ENCODE results near the gene PAIP1. TPM values are rescaled to one million over a fixed set of nuclear protein-coding genes. Genes with fewer than 3 reads are reported as not detected.
"Not testable (repeated sequence)": the region's sequence is repeated elsewhere in the genome, so short reads cannot be mapped to it uniquely, and the experiment has no call there.

The PAIP1 gene
- polyA plus RNA-seq, 3 donors, result 31.4 to 49.2 (median 41.0) TPM

- peak; percentile 48 to 64 (median 57) for DNase-seq
- Histone ChIP-seq H3K9ac (ENCODE audit: insufficient read depth, low read length, poor library complexity, severe bottlenecking) (peak within 1 kb of the TSS; percentile 82), H3K4me3 (replicated peaks in 1 of 3; ENCODE audit: low read depth in 2 of 3, low read length in 3 of 3) (peak within 1 kb of the TSS; percentile 75 to 92 (median 82)), H3K79me2 (ENCODE audit: insufficient read depth, low read length) (peaks cover 66% of the 10 kb centered on the region), H3K4me2 (replicated peaks; ENCODE audit: extremely low read depth, low read length, poor library complexity, severe bottlenecking) (peak within 1 kb of the TSS; percentile 97), H4K20me1 (ENCODE audit: insufficient read depth, low read length) (peaks cover 17% of the 10 kb centered on the region), H3K36me3 (replicated peaks in 1 of 2; ENCODE audit: control insufficient read depth in 1 of 2, insufficient read depth in 2 of 2, low read length in 2 of 2) (peaks cover 0 to 19% of the 10 kb centered on the region in 2 donors), H3K4me1 (ENCODE audit: control insufficient read depth in 1 of 2, insufficient read depth in 2 of 2, low read length in 2 of 2) (peaks cover 23 to 26% of the 10 kb centered on the region in 2 donors), H3K27me3 (ENCODE audit: control insufficient read depth in 2 of 2, insufficient read depth in 2 of 2, low read length in 2 of 2) (no peaks in the 10 kb centered on the region), H2AFZ (ENCODE audit: insufficient read depth, low read depth, low read length, poor library complexity, severe bottlenecking) (peak within 1 kb of the TSS; percentile 89), H3K9me3 (replicated peaks in 1 of 2; ENCODE audit: control insufficient read depth in 1 of 2, insufficient read depth in 1 of 2, low read length in 2 of 2) (no peaks in the 10 kb centered on the region), H3K27ac (ENCODE audit: low read depth in 1 of 2, low read length in 2 of 2) (peak within 1 kb of the TSS; percentile 74 to 90)
- H3K4me3 Mint-ChIP-seq, result peak within 1 kb of the TSS; percentile 99
- intact Hi-C loops (cut with micrococcal nuclease), result loop anchor here in 1 of 2 donors (5.0 kb wide), 1 partner anchor 45 kb away; the partner anchor contains the start of gene PAIP1
- H3K4me1 Mint-ChIP-seq, result peaks cover 29% of the 10 kb centered on the region
- peaks cover 0 to 2% (median 2%) of the 10 kb centered on the region in 7 donors for H3K9me3 Mint-ChIP-seq
- H3K27me3 Mint-ChIP-seq (ENCODE audit: low read depth in 3 of 3), result peaks cover 0 to 3% (median 1%) of the 10 kb centered on the region in 3 donors
- peak within 1 kb of the TSS; percentile 89 to 95 (median 94) for H3K27ac Mint-ChIP-seq
- H3K36me3 Mint-ChIP-seq, result peaks cover 10 to 19% of the 10 kb centered on the region in 2 donors
- TF ChIP-seq CTCF (IDR thresholded peaks at IDR 0.05), result no peak
- WGBS (ENCODE audit: insufficient coverage), result under 1% methylated on average over 57 of the region's 60 CpGs
These were observed 45.8 kb upstream of the PAIP1 start, which contains the start of gene NNT for GRCh38 chr5:43602461-43603343. Gene NNT, plus strand, starts transcription at chr5:43603180. Its CDS starts 6,016 bp downstream, at chr5:43609196.

- DNase-seq, result peak; percentile 27 to 50 (median 47)
- peak overlapping the region; percentile 82 for H3K9ac ChIP-seq (ENCODE audit: insufficient read depth, low read length, poor library complexity, severe bottlenecking)
- peaks cover 0 to 11% of the 10 kb centered on the region in 2 donors for H3K36me3 ChIP-seq (replicated peaks in 1 of 2; ENCODE audit: control insufficient read depth in 1 of 2, insufficient read depth in 2 of 2, low read length in 2 of 2)
- H3K4me3 ChIP-seq (replicated peaks in 1 of 3; ENCODE audit: low read depth in 2 of 3, low read length in 3 of 3), result peak overlapping the region; percentile 75 to 92 (median 82)
- peak overlapping the region; percentile 89 for H2AFZ ChIP-seq (ENCODE audit: insufficient read depth, low read depth, low read length, poor library complexity, severe bottlenecking)
- Mint-ChIP-seq H3K4me1 (peaks cover 29% of the 10 kb centered on the region), H3K27me3 (ENCODE audit: low read depth in 3 of 3) (peaks cover 0 to 3% (median 0%) of the 10 kb centered on the region in 3 donors), H3K9me3 (peaks cover 0 to 2% (median 0%) of the 10 kb centered on the region in 7 donors), H3K36me3 (peaks cover 6 to 9% of the 10 kb centered on the region in 2 donors), H3K27ac (peak overlapping the region in 6 of 7 donors; percentile 33 to 95 (median 92)), H3K4me3 (peak overlapping the region; percentile 99)
- intact Hi-C loops (cut with micrococcal nuclease), result loop anchor here in 1 of 2 donors (5.0 kb wide), 1 partner anchor 44 kb away; the partner anchor contains the start of gene PAIP1
- peak overlapping the region; percentile 97 for H3K4me2 ChIP-seq (replicated peaks; ENCODE audit: extremely low read depth, low read length, poor library complexity, severe bottlenecking)
- peaks cover 55% of the 10 kb centered on the region for H3K79me2 ChIP-seq (ENCODE audit: insufficient read depth, low read length)
- TF ChIP-seq CTCF (IDR thresholded peaks at IDR 0.05), result no peak
- H4K20me1 ChIP-seq (ENCODE audit: insufficient read depth, low read length), result peaks cover 10% of the 10 kb centered on the region
- no peaks in the 10 kb centered on the region for H3K27me3 ChIP-seq (ENCODE audit: control insufficient read depth in 2 of 2, insufficient read depth in 2 of 2, low read length in 2 of 2)
- peak overlapping the region in 1 of 2 donors; percentile 90 for H3K27ac ChIP-seq (ENCODE audit: low read depth in 1 of 2, low read length in 2 of 2)
- H3K9me3 ChIP-seq (replicated peaks in 1 of 2; ENCODE audit: control insufficient read depth in 1 of 2, insufficient read depth in 1 of 2, low read length in 2 of 2), result no peaks in the 10 kb centered on the region
- 37% methylated on average over 2 of the region's 8 CpGs for WGBS (ENCODE audit: insufficient coverage)
- peaks cover 23 to 26% of the 10 kb centered on the region in 2 donors for H3K4me1 ChIP-seq (ENCODE audit: control insufficient read depth in 1 of 2, insufficient read depth in 2 of 2, low read length in 2 of 2)
These were observed 44.8 kb upstream of the PAIP1 start for GRCh38 chr5:43601454-43602260.

- H3K36me3 Mint-ChIP-seq; DNase-seq; H3K27me3 ChIP-seq (ENCODE audit: control insufficient read depth in 2 of 2, insufficient read depth in 2 of 2, low read length in 2 of 2); H3K9me3 Mint-ChIP-seq; H3K27ac ChIP-seq (ENCODE audit: low read depth in 1 of 2, low read length in 2 of 2); H3K4me3 Mint-ChIP-seq; H3K36me3 ChIP-seq (replicated peaks in 1 of 2; ENCODE audit: control insufficient read depth in 1 of 2, insufficient read depth in 2 of 2, low read length in 2 of 2); H2AFZ ChIP-seq (ENCODE audit: insufficient read depth, low read depth, low read length, poor library complexity, severe bottlenecking); intact Hi-C loops (cut with micrococcal nuclease); H3K9me3 ChIP-seq (replicated peaks in 1 of 2; ENCODE audit: control insufficient read depth in 1 of 2, insufficient read depth in 1 of 2, low read length in 2 of 2); H3K27me3 Mint-ChIP-seq (ENCODE audit: low read depth in 3 of 3); H3K9ac ChIP-seq (ENCODE audit: insufficient read depth, low read length, poor library complexity, severe bottlenecking); H4K20me1 ChIP-seq (ENCODE audit: insufficient read depth, low read length); H3K4me2 ChIP-seq (replicated peaks; ENCODE audit: extremely low read depth, low read length, poor library complexity, severe bottlenecking); H3K4me3 ChIP-seq (replicated peaks in 1 of 3; ENCODE audit: low read depth in 2 of 3, low read length in 3 of 3): not testable (repeated sequence)
- no CpG with 5 or more reads among the region's 1 CpG for WGBS (ENCODE audit: insufficient coverage)
- Histone ChIP-seq H3K79me2 (ENCODE audit: insufficient read depth, low read length) (peaks cover 28% of the 10 kb centered on the region), H3K4me1 (ENCODE audit: control insufficient read depth in 1 of 2, insufficient read depth in 2 of 2, low read length in 2 of 2) (peaks cover 12 to 15% of the 10 kb centered on the region in 2 donors)
- Mint-ChIP-seq H3K27ac (peak overlapping the region in 1 of 7 donors; percentile 25), H3K4me1 (peaks cover 17% of the 10 kb centered on the region)
These were observed 42.0 kb upstream of the PAIP1 start for GRCh38 chr5:43598927-43599326.
